GM10266 (cell line): ENCODE results near the gene KRT86.

Experiments used
- DNase-seq: peaks from one replicate; pipeline ENCODE4 v3.0.0; 2012; ENCODE audit errors: extremely low spot score
- TF ChIP-seq, protein P1 (sequence below): IDR thresholded peaks from 2 replicates; pipeline ENCODE4 v1.5.1; 2012; ENCODE audit warnings: mild to moderate bottlenecking, low read depth; ENCODE audit not compliant: control insufficient read depth, insufficient read depth; ENCODE audit errors: missing control alignments

KRT86 gene

DNA sequence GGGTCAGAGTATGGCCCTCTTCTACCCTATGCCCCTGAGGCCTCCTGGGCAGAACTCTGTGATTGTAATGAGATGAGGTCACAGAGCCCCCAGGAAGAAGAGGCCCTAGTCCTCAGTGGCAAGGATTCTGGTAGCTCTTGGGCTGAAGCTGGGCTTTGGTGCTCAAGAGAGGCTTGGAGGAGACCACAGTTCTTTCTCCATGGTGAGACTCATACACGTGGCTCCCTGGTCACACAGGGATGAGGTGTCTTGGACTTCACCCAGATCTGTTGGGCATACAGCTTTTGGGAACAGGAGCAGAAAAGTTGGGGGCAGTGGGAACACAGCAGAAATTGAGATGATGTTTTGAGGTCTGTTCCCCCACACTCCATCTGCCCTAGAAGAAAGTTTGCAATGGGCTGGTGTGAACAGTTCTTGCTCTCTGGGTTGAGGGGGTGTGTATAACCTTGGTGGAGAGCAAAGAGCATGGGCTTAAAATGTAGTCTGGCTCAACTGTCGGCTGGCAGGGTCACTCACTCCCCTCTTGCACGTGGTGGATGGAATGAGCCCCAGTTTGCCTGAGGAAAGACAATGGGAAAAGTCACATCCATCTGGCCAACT is at the start of gene KRT86:
Gene KRT86 (plus strand): TSS at position 125 of the 600 bp plus-strand sequence. CDS start 27,272 bp downstream, outside the sequence.
- TF ChIP-seq, protein P1, sequence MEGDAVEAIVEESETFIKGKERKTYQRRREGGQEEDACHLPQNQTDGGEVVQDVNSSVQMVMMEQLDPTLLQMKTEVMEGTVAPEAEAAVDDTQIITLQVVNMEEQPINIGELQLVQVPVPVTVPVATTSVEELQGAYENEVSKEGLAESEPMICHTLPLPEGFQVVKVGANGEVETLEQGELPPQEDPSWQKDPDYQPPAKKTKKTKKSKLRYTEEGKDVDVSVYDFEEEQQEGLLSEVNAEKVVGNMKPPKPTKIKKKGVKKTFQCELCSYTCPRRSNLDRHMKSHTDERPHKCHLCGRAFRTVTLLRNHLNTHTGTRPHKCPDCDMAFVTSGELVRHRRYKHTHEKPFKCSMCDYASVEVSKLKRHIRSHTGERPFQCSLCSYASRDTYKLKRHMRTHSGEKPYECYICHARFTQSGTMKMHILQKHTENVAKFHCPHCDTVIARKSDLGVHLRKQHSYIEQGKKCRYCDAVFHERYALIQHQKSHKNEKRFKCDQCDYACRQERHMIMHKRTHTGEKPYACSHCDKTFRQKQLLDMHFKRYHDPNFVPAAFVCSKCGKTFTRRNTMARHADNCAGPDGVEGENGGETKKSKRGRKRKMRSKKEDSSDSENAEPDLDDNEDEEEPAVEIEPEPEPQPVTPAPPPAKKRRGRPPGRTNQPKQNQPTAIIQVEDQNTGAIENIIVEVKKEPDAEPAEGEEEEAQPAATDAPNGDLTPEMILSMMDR, result no peak
- no peak for DNase-seq

DNA sequence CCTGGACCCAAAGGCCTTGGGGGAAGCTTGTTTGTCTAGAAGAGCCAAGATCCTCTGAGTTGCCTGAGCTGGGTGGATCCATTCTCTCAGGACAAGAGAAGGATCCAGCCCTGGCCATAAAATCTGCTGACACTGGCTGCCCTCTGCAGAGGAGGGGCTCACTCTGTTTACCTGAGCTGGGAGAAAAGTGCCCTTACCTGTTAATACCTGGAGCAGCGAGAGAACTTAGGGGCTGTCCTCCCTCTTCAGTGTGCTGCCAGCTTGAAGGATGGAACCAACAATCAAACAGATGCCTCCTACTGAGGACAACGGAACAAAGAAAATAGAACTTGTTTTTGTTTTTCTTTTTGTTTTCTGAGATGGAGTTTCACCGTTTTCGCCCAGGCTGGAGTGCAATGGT is 48.7 kb upstream of the KRT86 start:
- no peak for DNase-seq
- TF ChIP-seq, protein P1, result no peak

DNA sequence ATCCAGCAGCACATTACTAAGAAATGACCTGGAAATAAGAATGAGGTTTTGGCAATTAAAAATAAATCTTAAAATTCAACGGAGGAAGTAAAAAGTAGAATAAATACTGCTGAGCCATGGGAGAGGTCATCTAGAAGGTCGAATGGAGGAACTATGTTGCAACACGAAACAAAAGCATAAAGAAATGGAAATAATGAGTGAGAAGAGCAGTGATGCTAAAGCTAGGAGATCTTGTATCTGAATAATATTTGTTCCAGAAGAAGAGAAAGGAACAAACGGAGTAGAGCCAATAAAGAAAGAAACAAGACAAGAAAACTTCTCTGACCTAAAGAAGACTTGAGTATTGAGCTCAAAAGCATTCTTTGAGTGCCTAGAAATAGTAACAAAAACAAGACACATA is 48.0 kb upstream of the KRT86 start:
- no peak for DNase-seq
- TF ChIP-seq, protein P1, result no peak

DNA sequence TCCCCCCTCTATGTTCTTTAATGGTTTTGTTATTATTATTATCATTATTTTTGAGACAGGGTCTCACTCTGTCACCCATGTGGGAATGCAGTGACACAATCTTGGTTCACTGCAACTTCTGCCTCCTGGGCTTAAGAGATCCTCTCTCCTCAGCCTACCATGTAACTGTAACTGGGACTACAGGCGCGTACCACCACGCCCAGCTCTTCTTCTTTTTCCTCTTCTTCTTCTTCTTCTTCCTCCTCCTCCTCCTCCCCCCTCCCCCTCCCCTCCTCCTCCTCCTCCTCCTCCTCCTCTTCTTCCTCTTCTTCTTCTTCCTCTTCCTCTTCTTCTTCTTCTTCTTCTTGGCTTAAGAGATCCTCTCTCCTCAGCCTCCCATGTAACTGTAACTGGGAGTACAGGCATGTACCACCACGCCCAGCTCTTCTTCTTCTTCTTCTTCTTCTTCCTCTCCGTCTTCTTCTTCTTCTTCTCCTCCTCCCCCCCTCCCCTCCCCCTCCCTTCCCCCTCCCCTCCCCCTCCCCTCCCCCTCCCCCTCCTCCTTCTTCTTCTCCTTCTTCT is 46.8 kb upstream of the KRT86 start:
- TF ChIP-seq, protein P1, result no peak
- no peak for DNase-seq

DNA sequence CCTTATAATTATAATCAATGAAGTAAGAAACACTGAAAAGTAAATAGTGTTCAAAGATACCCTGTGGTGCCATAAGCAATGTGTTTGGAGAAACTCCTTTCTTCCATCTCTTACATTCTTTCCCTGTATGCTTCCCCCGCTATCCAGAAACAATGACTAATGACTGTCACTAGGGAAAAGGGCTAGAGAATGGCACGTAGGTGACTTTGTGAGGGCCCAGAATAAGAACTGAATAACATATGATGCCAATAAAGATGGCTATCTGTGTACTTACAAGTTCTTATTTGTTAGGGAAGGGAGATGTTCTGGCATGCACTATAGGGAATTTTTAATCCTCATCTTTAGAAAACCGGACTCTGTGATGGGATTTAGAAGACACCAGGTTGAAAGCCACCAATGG is 46.1 kb upstream of the KRT86 start:
- TF ChIP-seq, protein P1, result no peak
- DNase-seq, result no peak

DNA sequence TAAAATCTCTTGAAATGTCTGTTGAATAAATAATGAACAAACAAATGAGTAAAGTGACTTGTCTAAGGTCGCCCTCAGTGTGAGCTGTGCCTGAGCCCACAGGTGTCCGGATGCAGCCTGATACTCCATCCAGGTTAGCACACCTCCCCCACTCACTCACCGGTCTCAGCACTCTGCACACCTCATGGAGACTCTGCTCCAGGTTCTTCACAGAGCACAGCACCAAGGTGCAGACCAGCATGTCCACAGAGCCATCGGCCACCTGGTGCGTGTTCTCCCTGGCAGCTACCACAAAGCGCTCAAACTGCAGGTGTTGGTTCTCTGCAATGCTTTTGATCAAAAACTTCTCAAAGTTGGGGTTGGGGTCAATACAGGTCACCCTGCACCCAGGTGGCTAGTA is 45.5 kb upstream of the KRT86 start:
- TF ChIP-seq, protein P1, result no peak
- no peak for DNase-seq

DNA sequence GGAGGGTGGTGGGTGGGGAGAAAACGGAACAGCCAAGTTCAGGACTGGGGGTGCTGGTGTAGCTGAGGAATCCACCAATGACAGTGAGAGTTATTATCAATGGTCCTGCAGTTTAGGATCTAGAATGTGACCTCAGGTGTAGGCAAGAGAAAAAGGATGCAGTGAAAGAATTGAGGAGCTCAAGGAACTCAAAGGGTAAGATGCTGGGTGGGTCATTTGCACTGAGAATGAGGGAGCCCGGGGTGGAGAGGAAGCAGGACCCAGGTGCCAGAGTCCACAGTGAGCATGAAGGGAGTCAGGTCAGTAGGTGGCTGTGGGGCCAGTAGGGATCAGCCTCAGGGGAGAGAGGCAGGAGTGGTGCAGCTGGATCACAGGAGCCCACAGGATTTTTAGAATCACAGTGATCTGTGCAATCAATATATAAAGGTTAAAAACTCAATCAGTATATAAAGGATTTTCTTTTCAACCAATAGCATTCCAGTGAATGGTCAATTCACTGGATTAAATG is 44.6 kb upstream of the KRT86 start:
- DNase-seq, result no peak
- TF ChIP-seq, protein P1, result no peak
